Vagina (tissue), 2 donors: ENCODE results near the gene GPR34. TPM values are rescaled to one million over a fixed set of nuclear protein-coding genes. Genes with fewer than 3 reads are reported as not detected.

Experiments used
- DNase-seq, 2 donors: peaks; one replicate each; pipeline ENCODE4 v3.0.0-alpha.2; 2017; ENCODE audit errors: extremely low spot score in 2 of 2
- H3K27ac ChIP-seq: fragments of 200-600 bp; sonication (generic); one replicate; pipeline ENCODE4 v1.5.1; 2019
- H3K27me3 ChIP-seq: fragments of 200-600 bp; sonication (generic); one replicate; pipeline ENCODE4 v1.5.1; 2019
- H3K36me3 ChIP-seq, 2 donors: fragments of 200-600 bp; sonication (generic); one replicate each; pipeline ENCODE4 v1.5.1; 2017 to 2019
- H3K4me1 ChIP-seq: fragments of 200-600 bp; sonication (generic); one replicate; pipeline ENCODE4 v1.5.1; 2019
- H3K4me3 ChIP-seq, 2 donors: fragments of 200-600 bp; sonication (generic); 1 replicate in 1 of 2; 2 replicates in 1 of 2; pipeline ENCODE4 v1.5.1; 2016 to 2019
- H3K9me3 ChIP-seq: fragments of 200-600 bp; sonication (generic); one replicate; pipeline ENCODE4 v1.5.1; 2019
- CTCF ChIP-seq, 3 experiments: fragments of 450-650 bp in 2 of 3; fragments of 200-600 bp in 1 of 3; sonication (generic) in 1 of 3; IDR thresholded peaks; one replicate each; pipeline ENCODE4 v1.5.1; 2017 to 2019; ENCODE audit warnings: antibody characterized with exemption in 3 of 3, mild to moderate bottlenecking in 2 of 3, moderate library complexity in 2 of 3
- POLR2A ChIP-seq, 2 donors: fragments of 450-650 bp; IDR thresholded peaks; one replicate each; pipeline ENCODE4 v1.6.1; 2017; ENCODE audit warnings: antibody characterized with exemption in 2 of 2, mild to moderate bottlenecking in 2 of 2, moderate library complexity in 2 of 2
- POLR2AphosphoS5 ChIP-seq, 2 donors: sonication (generic); formaldehyde crosslinking; IDR thresholded peaks; one replicate each; pipeline ENCODE4 v1.9.0; 2017; ENCODE audit warnings: antibody characterized with exemption in 2 of 2, mild to moderate bottlenecking in 2 of 2, low read depth in 1 of 2; ENCODE audit not compliant: insufficient read depth in 1 of 2
- intact Hi-C: fragments of 100-400 bp; cut with DNase I; formaldehyde crosslinking; loops from one replicate; pipeline ENCODE4 v1.15.1; 2023
- total RNA-seq: library from RNA; depleted of rRNA; stranded (reverse); fragments of >200 nt; gene quantifications from one replicate; pipeline ENCODE4 v1.2.3, GENCODE V29; 2016

Gene GPR34
- total RNA-seq, 1 donor from 2014 or later, result 3.2 TPM

DNA sequence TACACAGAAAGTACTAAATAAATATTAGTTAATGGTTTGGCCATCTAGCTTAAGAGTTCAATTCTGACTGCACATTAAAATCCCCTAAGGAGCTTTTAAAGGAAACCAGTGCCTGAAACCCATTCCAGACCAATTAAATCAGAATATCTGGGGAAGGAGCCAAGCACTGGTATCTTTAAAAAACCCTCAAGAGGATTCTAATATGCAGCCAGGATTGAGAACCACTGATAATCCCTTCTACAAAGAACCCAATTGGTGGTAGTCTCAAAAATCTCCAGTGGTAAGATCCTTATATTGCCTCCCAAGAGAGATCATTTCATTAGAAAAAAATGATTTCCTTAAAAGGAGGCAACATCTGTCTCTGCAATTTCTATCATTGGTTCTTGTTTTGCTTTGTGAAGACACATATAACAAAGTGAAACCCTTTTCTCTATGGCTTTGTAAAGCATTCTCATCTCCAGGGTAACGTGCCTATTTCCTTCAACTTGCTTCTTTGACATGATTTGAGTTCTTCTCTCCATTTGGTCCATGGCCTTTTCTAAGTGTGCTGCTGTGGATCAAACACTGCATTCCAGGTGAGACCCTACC is 3.5 kb downstream of the GPR34 start:
- Histone ChIP-seq H3K36me3 (no peaks in the 10 kb centered on the region), H3K9me3 (no peaks in the 10 kb centered on the region), H3K4me3 (no peak overlapping the region), H3K27me3 (no peaks in the 10 kb centered on the region), H3K4me1 (no peaks in the 10 kb centered on the region), H3K27ac (no peak overlapping the region)
- intact Hi-C loops, result no loop called here
- TF ChIP-seq POLR2AphosphoS5 (IDR thresholded peaks at IDR 0.05; ENCODE audit: insufficient read depth in 1 of 2, low read depth in 1 of 2), result no peak
- no peak for TF ChIP-seq POLR2A (IDR thresholded peaks at IDR 0.05)
- no peak for TF ChIP-seq CTCF (IDR thresholded peaks at IDR 0.05)
- no peak for DNase-seq

- Histone ChIP-seq H3K4me1 (no peaks in the 10 kb centered on the region), H3K27me3 (no peaks in the 10 kb centered on the region), H3K9me3 (no peaks in the 10 kb centered on the region), H3K4me3 (no peak overlapping the region), H3K36me3 (no peaks in the 10 kb centered on the region), H3K27ac (no peak overlapping the region)
- DNase-seq, result no peak
- intact Hi-C loops, result no loop called here
- TF ChIP-seq POLR2AphosphoS5 (IDR thresholded peaks at IDR 0.05; ENCODE audit: insufficient read depth in 1 of 2, low read depth in 1 of 2) (no peak), CTCF (IDR thresholded peaks at IDR 0.05) (no peak), POLR2A (IDR thresholded peaks at IDR 0.05) (no peak)
These were observed 4.3 kb downstream of the GPR34 start for GRCh38 chrX:41693024-41693423.

DNA sequence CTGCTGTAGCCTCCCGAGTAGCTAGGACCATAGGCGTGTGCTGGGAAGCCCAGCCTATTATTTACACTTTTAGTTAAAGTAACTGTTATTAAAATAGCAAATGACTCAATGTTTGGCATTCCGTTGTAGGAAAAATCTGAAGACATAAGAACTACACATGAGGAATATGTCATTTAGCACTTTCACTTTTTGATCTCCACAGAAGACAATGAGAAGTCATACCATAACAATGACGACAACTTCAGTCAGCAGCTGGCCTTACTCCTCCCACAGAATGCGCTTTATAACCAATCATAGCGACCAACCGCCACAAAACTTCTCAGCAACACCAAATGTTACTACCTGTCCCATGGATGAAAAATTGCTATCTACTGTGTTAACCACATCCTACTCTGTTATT is 6.7 kb downstream of the GPR34 start:
- intact Hi-C loops, result no loop called here
- no peak for DNase-seq
- no peaks in the 10 kb centered on the region for H3K27me3 ChIP-seq

GRCh38 chrX:41703574-41704029 is 14.8 kb downstream of the GPR34 start:
- Histone ChIP-seq H3K36me3 (no peaks in the 10 kb centered on the region), H3K4me3 (no peak overlapping the region), H3K27me3 (no peaks in the 10 kb centered on the region), H3K27ac (no peak overlapping the region), H3K4me1 (no peaks in the 10 kb centered on the region), H3K9me3 (no peaks in the 10 kb centered on the region)
- intact Hi-C loops, result no loop called here
- no peak for TF ChIP-seq POLR2AphosphoS5 (IDR thresholded peaks at IDR 0.05; ENCODE audit: insufficient read depth in 1 of 2, low read depth in 1 of 2)
- TF ChIP-seq POLR2A (IDR thresholded peaks at IDR 0.05), result no peak
- TF ChIP-seq CTCF (IDR thresholded peaks at IDR 0.05), result no peak
- DNase-seq, result no peak

More for the DNA sequence above, 6.7 kb downstream of the GPR34 start:
- TF ChIP-seq POLR2AphosphoS5 (IDR thresholded peaks at IDR 0.05; ENCODE audit: insufficient read depth in 1 of 2, low read depth in 1 of 2) (no peak), POLR2A (IDR thresholded peaks at IDR 0.05) (no peak), CTCF (IDR thresholded peaks at IDR 0.05) (no peak)
- Histone ChIP-seq H3K36me3 (no peaks in the 10 kb centered on the region), H3K9me3 (no peaks in the 10 kb centered on the region), H3K4me3 (no peak overlapping the region), H3K27ac (no peak overlapping the region), H3K4me1 (no peaks in the 10 kb centered on the region)

GRCh38 chrX:41705042-41705441 is 16.3 kb downstream of the GPR34 start:
- intact Hi-C loops, result no loop called here
- Histone ChIP-seq H3K4me3 (no peak overlapping the region), H3K36me3 (no peaks in the 10 kb centered on the region), H3K4me1 (no peaks in the 10 kb centered on the region), H3K27me3 (no peaks in the 10 kb centered on the region), H3K27ac (no peak overlapping the region), H3K9me3 (no peaks in the 10 kb centered on the region)
- no peak for DNase-seq
- TF ChIP-seq POLR2A (IDR thresholded peaks at IDR 0.05) (no peak), CTCF (IDR thresholded peaks at IDR 0.05) (no peak), POLR2AphosphoS5 (IDR thresholded peaks at IDR 0.05; ENCODE audit: insufficient read depth in 1 of 2, low read depth in 1 of 2) (no peak)
